ENCODE measurements around the gene CFAP46.
"Not testable (repeated sequence)": the region's sequence is repeated elsewhere in the genome, so short reads cannot be mapped to it uniquely, and the experiment has no call there.

CFAP46 gene

DNA sequence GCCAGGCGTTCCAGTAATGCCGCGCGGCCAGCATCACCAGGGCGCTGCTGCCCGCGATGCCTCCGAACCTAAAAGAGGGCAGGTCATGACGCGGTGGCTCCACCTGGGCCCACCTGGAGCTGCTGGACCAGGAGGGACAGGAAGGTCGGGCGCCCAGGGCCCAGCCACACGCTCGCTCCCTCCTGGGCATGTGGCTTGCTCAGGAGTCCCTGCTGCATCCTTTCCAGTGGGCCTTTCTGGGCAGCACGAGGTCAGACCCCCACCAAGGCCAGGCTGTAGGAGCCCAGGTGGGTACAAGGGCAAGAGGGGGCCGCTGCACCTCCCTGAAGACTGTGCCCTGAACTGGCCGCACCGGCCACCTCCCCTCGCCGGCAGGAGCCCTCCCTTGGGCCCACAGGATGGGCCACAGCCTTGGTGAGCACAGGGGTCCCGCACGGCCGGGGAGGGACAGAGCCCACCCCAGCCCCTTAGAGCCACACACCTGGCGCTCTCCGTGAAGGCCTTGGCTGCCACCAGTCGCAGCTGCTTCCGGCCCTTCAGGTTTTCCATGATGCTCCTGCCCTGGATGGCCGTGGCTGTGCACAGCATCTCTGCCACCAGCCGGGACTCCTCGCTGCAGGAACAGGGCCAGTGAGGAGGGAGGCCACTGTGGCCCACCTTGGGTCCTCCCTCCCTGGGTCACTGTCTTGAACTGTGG, 43.2 kb downstream of the CFAP46 start:
- no peak for DNase-seq (ENCODE audit: low read depth)

- DNase-seq (ENCODE audit: low read depth), result no peak
Measured at GRCh38 chr10:132898391-132899053, 43.8 kb downstream of the CFAP46 start.

GRCh38 chr10:132897516-132898381, 44.6 kb downstream of the CFAP46 start:
- DNase-seq (ENCODE audit: low read depth), result no peak

DNA sequence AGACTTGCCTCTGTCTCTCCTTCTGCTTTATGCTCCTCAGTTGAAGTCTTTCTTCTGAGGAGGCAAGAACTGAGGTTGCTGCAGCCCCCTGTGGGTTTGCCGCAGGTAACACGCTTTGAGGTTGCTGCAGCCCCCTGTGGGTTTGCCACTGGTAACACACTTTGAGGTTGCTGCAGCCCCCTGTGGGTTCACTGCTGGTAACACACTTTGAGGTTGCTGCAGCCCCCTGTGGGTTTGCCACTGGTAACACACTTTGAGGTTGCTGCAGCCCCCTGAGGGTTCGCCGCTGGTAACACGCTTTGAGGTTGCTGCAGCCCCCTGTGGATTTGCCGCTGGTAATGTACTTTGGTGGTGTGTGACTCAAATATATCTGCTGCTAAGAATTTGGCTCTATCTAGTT, 48.6 kb downstream of the CFAP46 start:
- not testable (repeated sequence) for DNase-seq (ENCODE audit: low read depth)

GRCh38 chr10:132893090-132893489, 49.3 kb downstream of the CFAP46 start:
- DNase-seq (ENCODE audit: low read depth), result no peak

DNA sequence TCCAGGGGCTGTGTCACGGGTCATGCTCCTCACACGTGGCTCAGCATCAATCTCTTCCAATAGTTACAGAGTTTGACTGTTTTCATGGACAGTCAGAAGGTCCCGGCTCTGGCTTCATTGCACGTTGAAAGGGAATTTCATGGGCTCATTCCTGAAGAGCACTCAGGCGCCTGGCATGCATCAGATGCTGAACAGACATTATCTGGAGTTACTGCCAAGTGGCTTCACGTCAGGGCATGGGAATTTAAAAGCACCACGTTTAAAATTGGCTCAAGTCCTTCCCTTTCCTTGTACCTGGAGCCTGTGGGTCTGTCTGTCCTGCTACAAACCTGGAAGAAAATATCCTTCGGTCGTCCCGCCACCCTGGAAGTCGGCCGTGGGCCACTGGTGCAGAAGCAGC, 50.4 kb downstream of the CFAP46 start:
- no peak for DNase-seq (ENCODE audit: low read depth)

- no peak for DNase-seq (ENCODE audit: low read depth)
Measured at GRCh38 chr10:132891368-132891767, 51.0 kb downstream of the CFAP46 start.

DNA sequence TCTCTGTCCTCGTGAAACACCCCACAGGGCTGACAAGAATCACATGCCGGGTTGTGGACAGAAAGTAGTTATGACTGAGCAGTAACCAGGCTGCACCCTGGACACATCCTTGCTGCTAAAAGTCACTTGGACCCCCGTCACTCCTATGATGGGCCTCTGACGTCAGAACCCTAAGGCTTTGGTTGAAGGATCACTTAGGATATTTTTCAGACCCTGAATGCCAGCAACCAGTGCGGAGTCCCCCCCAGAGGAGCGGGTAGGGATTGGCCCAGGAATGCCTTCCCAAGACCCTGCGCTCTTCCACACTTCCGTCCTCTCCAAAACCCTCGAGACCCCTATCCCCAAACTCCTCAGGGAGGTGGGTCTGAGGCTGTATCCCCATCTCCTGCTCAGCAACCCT, 52.1 kb downstream of the CFAP46 start:
- DNase-seq (ENCODE audit: low read depth), result no peak

DNA sequence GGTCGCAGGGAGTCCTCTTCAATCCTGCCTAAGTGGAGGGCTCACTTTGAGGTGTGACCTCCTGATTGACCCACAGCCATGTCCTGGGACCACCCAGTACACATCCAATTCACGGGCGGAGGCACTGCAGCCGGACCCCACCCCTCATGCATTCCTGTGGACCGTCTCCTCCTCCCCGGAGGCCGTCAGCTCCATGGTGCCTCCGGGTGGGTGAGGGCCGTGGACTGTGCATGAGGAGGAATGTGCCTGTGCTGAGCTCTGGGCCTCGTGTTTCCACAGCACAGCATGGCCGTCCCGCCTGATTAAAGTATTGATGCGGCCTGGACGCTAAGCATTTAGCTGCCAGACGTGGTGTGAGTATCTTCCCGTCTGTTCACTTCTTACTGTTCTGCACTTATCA, 52.8 kb downstream of the CFAP46 start:
- no peak for DNase-seq (ENCODE audit: low read depth)

GRCh38 chr10:132888898-132889490, 53.4 kb downstream of the CFAP46 start:
- DNase-seq (ENCODE audit: low read depth), result no peak

- not testable (repeated sequence) for DNase-seq (ENCODE audit: low read depth)
Measured at GRCh38 chr10:132888446-132888845, 53.9 kb downstream of the CFAP46 start.

DNA sequence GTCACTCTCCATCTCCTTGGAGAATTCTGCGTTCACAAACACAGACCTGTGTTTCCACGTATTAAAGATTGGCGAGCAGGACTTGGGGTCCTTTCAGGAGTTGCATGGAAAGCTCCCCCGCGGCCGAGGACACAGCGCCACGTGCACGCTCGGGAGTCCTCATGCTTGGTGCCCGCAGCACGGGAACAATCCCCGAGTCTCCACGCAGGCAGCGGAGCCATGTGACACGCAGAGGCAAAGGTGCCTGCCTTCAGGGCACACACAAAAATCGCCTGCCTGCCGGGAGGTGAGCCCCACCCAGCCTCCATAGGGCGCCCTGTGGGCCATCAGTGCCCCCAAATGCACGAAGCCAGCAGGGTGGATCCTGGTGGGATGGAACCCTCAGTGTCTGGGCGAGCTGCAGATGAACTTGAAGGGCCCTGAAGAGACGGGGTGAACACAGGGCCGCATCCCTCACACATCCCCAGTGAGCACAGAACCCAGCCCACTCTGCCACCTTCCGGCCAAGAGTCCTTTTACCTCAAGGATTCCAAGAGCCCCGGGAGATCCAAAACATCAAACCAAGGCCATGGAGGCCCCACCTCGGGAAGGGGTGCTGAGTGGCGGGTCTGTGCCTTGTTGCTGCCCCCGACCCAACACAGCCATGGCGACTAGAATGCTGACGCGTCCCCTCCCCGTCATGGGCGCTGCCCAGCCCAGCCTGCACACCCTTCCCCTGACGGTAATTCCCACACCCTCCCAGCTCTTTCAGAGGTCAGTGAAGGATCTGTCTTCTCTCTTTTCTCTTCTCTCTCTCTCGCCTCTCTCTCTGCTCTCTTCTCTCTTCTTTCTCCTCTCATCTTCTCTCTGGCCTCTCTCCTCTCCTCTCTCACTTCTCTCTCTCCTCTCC, 55.9 kb downstream of the CFAP46 start:
- no peak for DNase-seq (ENCODE audit: low read depth)

DNA sequence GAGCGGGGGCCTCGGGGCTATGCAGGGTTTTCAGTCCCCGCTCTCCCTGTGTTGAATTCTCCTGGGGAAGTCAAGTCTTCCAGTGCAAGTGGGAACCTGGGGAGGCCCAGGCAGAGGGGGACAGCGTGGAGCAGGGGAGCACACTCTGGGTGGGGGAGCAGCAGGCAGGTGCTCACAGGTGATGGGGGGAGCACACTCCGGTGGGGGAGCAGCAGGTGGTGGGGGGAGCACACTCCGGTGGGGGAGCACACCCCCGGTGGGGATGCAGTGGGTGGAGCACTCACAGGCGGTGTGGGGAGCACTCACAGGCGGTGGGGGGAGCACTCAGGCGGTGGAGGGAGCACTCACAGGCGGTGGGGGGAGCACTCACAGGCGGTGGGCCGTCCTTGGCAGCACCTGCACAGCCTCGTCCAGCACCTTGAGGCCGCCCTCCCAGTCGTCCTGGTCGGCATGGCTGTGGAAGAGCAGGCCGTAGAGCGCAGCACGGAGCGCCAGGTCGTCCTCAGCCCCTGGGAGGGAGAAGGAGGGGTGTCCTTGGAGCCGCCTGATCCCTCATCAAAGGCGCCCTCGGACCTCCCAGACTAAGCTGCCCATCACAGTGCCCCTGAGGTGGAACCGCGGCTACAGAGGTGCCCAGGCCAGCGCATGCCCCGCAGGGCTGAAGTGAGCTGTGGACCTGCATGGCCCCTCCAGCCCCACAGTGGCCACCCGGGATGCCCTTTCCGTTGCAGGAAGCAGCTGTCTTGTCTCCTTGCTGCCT, 56.7 kb downstream of the CFAP46 start:
- DNase-seq (ENCODE audit: low read depth), result no peak

- no peak for DNase-seq (ENCODE audit: low read depth)
Measured at GRCh38 chr10:132884691-132885271, 57.6 kb downstream of the CFAP46 start.

GRCh38 chr10:132884041-132884440, 58.3 kb downstream of the CFAP46 start:
- DNase-seq (ENCODE audit: low read depth), result no peak

DNA sequence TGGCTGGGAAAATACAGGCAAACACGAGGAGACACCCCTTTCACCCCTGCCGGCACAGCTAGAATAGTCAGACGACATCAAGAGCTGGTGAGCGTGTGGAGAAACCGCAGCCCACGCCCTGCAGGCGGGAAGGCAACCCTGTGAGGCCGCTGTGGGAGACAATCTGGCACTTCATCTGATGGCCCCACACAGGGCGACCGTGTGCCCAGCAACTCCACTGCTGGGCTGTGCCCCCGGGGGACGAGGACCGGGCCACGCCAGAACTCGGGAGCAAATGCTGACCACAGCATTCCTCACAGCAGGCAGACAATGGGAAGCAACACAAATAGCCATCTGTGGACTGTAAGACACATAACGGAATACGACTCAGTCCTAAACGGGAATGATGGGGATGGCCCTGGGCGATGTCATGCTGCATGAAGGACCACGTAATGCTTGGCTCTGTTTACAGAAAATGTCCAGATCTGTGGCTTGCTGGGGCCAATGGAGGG, 58.9 kb downstream of the CFAP46 start:
- no peak for DNase-seq (ENCODE audit: low read depth)

GRCh38 chr10:132882069-132882951, 60.1 kb downstream of the CFAP46 start:
- no peak for DNase-seq (ENCODE audit: low read depth)

- DNase-seq (ENCODE audit: low read depth), result no peak
Measured at GRCh38 chr10:132881186-132881920, 61.0 kb downstream of the CFAP46 start.
